LNCaP clone FGC (cell line): ENCODE data around the gene ENPP1.

ENCODE experiments used
- DNase-seq: peaks from one replicate; pipeline ENCODE4 v3.0.0-alpha.2; 2011; ENCODE audit warnings: low read depth
- H3K4me3 ChIP-seq: 2 replicates; pipeline ENCODE4 v1.5.1; 2011; ENCODE audit warnings: mild to moderate bottlenecking, low read depth, low read length, control low read depth
- CTCF ChIP-seq: IDR thresholded peaks from 2 replicates; pipeline ENCODE4 v1.5.1; 2012; ENCODE audit warnings: mild to moderate bottlenecking; ENCODE audit not compliant: control insufficient read depth, insufficient read depth; ENCODE audit errors: extremely low read depth

Gene ENPP1

DNA sequence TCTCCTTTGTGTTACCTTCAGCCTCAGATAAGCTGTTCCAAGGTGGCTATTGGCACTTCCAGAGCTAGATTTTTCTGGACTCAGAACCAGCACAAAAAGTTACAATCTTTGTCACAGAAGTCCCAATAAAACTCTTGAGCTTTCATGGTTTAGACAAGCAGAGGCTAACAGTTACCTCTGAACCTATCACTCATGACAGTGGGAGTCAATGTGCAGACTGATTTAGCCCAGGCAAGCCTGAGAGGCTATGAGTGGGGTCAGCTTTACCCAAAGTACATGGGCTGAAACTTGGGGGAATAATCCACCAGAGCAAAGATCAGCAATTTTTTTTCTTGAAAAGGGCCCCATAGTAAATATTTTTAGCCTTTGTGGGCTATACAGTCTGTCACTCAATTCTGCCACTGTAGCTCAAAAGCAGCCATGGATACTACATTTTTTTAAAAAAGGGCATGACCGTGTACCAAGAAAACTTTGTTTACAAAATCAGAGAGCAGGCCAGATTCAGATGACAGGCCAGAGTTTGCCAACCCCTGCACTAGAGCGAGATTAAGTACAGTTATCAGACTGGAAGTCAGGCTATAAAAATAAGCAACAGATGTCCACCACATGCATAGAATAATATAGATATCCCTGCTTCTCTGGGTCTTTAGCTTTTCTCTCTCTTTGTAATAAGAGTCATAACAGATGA, 123.4 kb downstream of the ENPP1 start:
- H3K4me3 ChIP-seq, result no peak overlapping the region
- DNase-seq, result no peak
- TF ChIP-seq CTCF, result no peak

DNA sequence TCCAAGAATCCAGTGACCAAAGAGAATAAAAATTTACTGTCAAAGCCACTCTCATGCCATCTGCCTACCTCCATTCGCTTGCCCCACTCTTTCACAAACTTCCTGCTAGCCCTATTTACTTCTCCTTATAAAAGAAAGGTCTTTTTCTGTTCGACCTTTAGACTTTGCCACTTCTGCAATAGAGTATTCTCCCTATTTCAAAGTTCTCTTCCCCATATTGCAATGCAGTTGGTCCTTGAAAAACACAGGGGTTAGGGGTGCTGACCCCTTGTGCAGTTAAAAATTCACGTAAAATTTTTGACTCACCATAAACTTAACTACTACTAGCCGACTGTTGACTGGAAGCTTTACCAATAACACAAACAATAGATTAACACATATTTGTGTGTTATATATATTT, 128.3 kb downstream of the ENPP1 start:
- DNase-seq, result no peak
- TF ChIP-seq CTCF, result no peak
- no peak overlapping the region for H3K4me3 ChIP-seq

DNA sequence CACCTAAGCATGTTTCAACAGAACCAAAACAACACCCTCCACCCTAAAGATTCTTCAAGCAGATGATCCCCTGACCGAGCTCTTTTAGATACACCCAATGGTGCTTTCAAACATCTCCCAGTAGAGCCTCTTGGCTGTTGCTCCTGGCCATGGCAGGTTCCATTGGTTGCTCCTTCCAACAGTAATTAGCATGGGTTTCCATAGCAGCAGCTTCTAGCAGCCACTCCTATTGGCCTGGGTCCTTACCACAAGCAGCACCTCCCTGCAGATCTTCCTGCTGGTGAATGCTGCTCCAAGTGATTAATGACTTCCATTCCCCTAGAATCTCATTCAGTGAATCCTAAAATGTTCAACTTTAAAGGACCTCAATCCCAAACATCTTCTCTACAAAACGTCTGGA, 129.4 kb downstream of the ENPP1 start:
- no peak for TF ChIP-seq CTCF
- H3K4me3 ChIP-seq, result no peak overlapping the region
- DNase-seq, result no peak

- no peak for DNase-seq
- H3K4me3 ChIP-seq, result no peak overlapping the region
- TF ChIP-seq CTCF, result no peak
These were observed 130.1 kb downstream of the ENPP1 start for GRCh38 chr6:131937703-131938631.
